HUES6 (cell line): Measurements from ENCODE around the gene LUM.

ENCODE experiments used
- H3K27ac ChIP-seq: 2 replicates; pipeline ENCODE4 v1.7.0; 2013; ENCODE audit warnings: low read depth, mild to moderate bottlenecking, low read length, inconsistent platforms
- H3K27me3 ChIP-seq: 2 replicates; pipeline ENCODE4 v1.6.1; 2013; ENCODE audit warnings: low read length; ENCODE audit not compliant: control insufficient read depth, insufficient read depth
- H3K36me3 ChIP-seq: 2 replicates; pipeline ENCODE4 v1.6.1; 2013; ENCODE audit warnings: low read length; ENCODE audit not compliant: control insufficient read depth, insufficient read depth
- H3K4me1 ChIP-seq: 2 replicates; pipeline ENCODE4 v1.6.1; 2013; ENCODE audit warnings: low read length; ENCODE audit not compliant: control insufficient read depth, insufficient read depth
- H3K4me3 ChIP-seq: 2 replicates; pipeline ENCODE4 v1.5.1; 2013; ENCODE audit warnings: low read depth, low read length
- H3K9ac ChIP-seq: one replicate; pipeline ENCODE4 v1.6.1; 2013; ENCODE audit warnings: mild to moderate bottlenecking, low read length
- H3K9me3 ChIP-seq: 2 replicates; pipeline ENCODE4 v1.6.1; 2013; ENCODE audit warnings: low read depth, low read length; ENCODE audit not compliant: control insufficient read depth, insufficient read depth

Gene LUM

DNA sequence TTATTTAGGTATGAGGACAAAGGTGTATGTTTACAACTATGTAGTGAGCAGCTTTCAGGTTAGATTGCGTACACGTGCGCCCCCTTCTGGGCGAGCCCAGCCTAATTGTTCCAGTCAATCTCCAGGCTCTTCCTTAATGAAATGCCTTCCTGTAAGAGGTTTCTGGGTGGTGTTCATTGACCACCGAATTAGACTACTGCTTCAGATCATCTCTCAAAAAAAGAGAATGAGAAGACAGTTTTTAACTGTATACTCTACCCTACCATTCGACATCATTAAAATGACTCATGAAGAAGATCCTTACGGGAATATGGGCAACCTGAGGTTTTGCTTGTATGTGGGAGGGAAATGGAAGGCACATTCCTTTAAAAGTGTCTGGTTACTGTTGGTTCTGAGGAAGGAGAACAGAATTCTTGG, 2.1 kb downstream of the LUM start:
- Histone ChIP-seq H3K27ac (no peak overlapping the region), H3K4me1 (0 out of 2 replicates have a peak, but pooled peaks cover 3% of the 10 kb centered on the region), H3K9me3 (no peaks in the 10 kb centered on the region), H3K9ac (no peak overlapping the region), H3K36me3 (no peaks in the 10 kb centered on the region), H3K4me3 (peak overlapping the region; percentile 44; the same call in 1 of the 2 replicates), H3K27me3 (no peaks in the 10 kb centered on the region)

DNA sequence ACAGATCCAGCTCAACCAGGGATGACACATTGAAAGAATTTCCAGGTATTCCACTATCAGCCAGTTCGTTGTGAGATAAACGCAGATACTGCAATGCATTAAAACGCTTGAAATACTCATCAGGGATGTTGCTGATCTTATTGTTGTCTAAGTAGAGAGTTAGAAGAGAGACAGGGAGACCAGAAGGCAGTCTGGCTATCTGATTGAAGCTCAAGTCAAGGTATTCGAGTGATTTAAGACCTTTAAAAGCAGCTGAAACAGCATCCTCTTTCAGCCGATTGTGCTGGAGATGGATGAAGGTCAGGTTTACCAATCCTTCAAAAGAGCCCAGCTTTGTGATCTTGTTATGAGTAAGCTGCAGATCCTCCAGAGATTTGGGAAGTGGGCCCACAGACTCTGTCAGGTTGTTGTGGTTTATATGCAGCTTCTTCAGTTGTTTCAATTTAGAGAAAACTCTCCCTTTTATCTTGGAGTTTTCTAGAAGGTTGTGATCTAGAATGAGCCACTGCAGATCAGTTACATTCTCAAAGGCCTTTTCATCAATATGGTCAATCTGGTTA, 3.0 kb downstream of the LUM start:
- Histone ChIP-seq H3K4me3 (no peak overlapping the region), H3K36me3 (no peaks in the 10 kb centered on the region), H3K27me3 (no peaks in the 10 kb centered on the region), H3K27ac (no peak overlapping the region), H3K4me1 (0 out of 2 replicates have a peak, but pooled peaks cover 3% of the 10 kb centered on the region), H3K9me3 (no peaks in the 10 kb centered on the region), H3K9ac (no peak overlapping the region)

DNA sequence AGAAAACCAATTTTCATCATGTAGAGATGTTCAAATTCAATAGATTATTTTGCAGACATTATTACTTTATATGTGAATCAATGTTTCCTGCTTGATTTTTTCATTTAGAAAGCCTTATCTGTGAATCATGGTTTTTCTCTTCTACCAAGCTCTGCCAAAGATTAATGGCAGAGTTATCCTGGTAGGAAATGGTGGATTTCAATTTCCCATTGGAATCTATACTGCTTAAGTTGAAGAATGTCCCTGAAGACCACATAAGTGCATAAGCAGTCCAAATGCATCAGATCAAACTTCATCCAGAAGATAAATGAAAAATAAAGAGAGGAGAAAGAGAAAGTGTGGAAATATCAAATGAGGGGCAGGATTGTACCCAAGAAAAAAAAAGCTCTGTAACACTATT, 5.0 kb downstream of the LUM start:
- Histone ChIP-seq H3K9ac (no peak overlapping the region), H3K4me1 (no peaks in the 10 kb centered on the region), H3K9me3 (no peaks in the 10 kb centered on the region), H3K4me3 (no peak overlapping the region), H3K27ac (no peak overlapping the region), H3K27me3 (no peaks in the 10 kb centered on the region), H3K36me3 (no peaks in the 10 kb centered on the region)

DNA sequence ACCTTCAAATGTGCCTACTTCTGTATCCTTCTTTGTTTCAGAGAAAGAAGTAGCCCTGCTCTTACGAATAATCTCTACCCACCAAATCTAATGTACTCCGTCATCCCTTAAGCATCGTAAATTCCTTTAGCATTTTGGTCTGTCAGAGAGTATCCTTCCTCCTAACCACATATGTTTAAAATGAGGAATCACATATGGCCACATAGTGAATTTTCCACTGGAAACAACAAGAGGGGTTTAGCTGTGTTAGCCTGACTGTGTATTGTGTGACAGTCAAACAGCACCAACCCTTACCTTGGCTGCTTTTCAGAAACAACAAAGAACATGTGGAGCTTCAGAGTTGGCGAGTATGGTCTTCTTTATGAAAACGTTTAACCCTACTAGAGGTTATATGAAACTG, 5.5 kb downstream of the LUM start:
- H3K27me3 ChIP-seq: no peaks in the 10 kb centered on the region
- no peaks in the 10 kb centered on the region for H3K9me3 ChIP-seq
- no peaks in the 10 kb centered on the region for H3K36me3 ChIP-seq
- no peaks in the 10 kb centered on the region for H3K4me1 ChIP-seq
- no peak overlapping the region for H3K9ac ChIP-seq
- H3K27ac ChIP-seq: no peak overlapping the region
- H3K4me3 ChIP-seq: no peak overlapping the region

DNA sequence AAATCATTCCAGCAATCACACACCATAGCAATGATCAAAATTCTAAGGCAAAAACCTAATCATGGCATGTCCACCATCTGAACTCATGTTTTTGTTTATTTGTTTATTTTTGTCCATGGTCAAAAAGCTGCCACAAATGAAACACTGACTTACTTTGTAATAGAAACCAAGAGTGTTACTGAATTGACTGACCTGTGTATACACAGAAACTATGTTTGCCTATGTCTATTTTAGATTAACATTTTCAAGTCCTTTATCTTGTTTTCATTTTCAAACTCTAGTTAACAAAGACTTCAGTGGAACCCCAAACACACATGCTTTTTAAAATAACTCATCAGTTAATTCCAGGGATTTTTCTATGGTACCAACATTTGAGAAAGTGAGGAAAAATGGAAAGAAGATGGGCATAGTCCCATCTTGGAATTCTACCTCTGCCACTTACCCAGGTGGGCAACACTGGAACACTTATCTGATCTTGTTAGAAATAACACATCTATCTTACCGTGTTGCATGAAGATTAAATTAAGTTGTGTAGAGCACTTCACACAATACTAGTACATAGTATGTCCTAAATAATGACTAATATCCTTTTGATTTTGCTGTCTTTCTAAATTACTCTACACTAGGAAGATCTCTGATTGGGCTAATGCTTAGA, 6.4 kb downstream of the LUM start:
- Histone ChIP-seq H3K27me3 (no peaks in the 10 kb centered on the region), H3K9me3 (no peaks in the 10 kb centered on the region), H3K27ac (no peak overlapping the region), H3K36me3 (no peaks in the 10 kb centered on the region), H3K4me1 (no peaks in the 10 kb centered on the region), H3K4me3 (no peak overlapping the region), H3K9ac (no peak overlapping the region)

DNA sequence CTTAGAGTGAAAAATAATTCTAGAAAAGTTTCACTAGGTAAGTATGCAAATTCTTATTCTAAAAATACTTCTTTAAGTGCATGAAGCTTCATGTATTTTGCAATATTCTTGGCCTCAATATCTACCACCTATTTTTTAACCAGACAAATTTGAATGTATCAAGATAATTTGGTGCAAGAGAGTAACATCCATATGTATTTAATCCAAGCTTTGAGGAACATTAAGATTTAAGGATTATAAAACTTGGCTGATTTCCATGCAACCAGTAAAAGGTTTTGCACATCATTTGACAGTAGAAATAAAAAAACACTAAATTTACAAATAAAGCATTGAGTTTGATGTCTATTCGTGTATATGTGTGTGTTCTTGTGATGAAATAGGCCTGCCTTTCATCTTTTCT, 7.7 kb downstream of the LUM start:
- no peaks in the 10 kb centered on the region for H3K36me3 ChIP-seq

DNA sequence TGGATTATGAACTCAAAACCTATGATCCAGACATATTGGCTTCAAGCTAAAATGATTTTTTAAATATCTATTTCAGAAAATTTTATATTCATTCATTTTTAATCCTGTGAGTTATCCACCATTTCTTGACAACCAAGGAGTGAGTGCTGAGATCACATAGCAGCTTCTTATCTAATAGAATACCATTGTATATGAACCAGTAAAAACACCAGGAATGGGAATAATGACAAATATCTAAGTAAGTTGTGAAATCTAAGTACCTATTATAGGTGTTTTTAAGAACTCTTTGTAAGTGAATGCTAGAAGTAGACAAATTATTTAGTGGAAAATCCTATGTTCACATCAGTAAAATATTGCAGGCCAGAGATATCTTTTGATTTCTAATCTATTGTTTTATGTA, 8.2 kb downstream of the LUM start:
- no peaks in the 10 kb centered on the region for H3K9me3 ChIP-seq
- no peak overlapping the region for H3K9ac ChIP-seq
- no peak overlapping the region for H3K27ac ChIP-seq
- no peaks in the 10 kb centered on the region for H3K4me1 ChIP-seq
- no peaks in the 10 kb centered on the region for H3K36me3 ChIP-seq
- H3K4me3 ChIP-seq: no peak overlapping the region
- no peaks in the 10 kb centered on the region for H3K27me3 ChIP-seq

More for the DNA sequence above, 7.7 kb downstream of the LUM start:
- H3K9me3 ChIP-seq: no peaks in the 10 kb centered on the region
- no peak overlapping the region for H3K9ac ChIP-seq
- no peak overlapping the region for H3K4me3 ChIP-seq
- H3K4me1 ChIP-seq: no peaks in the 10 kb centered on the region
- H3K27ac ChIP-seq: no peak overlapping the region
- H3K27me3 ChIP-seq: no peaks in the 10 kb centered on the region

DNA sequence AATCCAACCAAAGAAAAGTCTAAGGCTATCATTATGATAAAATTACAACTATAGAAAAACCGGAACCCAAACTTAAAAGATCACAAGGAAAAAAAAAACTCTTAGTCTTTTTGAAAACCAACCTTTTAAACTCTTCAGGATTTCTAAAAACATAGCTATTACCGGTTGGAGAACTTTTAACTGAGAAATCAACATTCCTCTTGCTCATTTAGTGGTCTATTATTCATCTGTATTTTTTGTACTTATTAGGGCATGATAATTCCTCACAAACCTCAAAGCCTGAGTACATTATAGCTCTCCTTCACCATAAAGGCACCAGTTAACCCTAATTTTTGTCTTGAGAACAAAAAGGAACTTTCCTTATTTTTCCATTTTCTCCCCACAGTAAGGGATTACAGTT, 10.4 kb downstream of the LUM start:
- no peak overlapping the region for H3K9ac ChIP-seq
- no peaks in the 10 kb centered on the region for H3K27me3 ChIP-seq
- H3K36me3 ChIP-seq: no peaks in the 10 kb centered on the region
- H3K9me3 ChIP-seq: no peaks in the 10 kb centered on the region
- no peak overlapping the region for H3K4me3 ChIP-seq
- no peak overlapping the region for H3K27ac ChIP-seq
- no peaks in the 10 kb centered on the region for H3K4me1 ChIP-seq

DNA sequence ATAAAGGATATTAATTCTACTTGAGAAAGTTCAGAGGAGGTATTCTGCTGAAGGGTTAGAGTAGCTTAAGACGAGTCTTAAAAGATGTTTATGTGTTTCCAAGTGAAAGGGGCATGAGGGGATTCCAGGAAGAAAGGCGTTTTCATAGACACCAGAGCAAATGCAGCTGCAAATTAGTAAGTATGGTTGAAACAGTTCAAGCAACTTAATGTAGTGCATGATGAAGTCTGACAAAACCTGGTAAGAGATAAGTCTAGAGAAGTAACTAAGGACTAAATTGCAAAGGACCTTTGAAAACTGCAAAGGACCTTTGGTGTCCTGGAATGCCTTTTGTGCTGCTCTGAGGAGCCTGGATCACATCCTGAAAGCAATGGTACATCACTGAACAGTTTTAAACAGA, 11.5 kb downstream of the LUM start:
- Histone ChIP-seq H3K27ac (no peak overlapping the region), H3K36me3 (no peaks in the 10 kb centered on the region), H3K9me3 (no peaks in the 10 kb centered on the region), H3K4me3 (no peak overlapping the region), H3K27me3 (no peaks in the 10 kb centered on the region), H3K9ac (no peak overlapping the region), H3K4me1 (no peaks in the 10 kb centered on the region)

DNA sequence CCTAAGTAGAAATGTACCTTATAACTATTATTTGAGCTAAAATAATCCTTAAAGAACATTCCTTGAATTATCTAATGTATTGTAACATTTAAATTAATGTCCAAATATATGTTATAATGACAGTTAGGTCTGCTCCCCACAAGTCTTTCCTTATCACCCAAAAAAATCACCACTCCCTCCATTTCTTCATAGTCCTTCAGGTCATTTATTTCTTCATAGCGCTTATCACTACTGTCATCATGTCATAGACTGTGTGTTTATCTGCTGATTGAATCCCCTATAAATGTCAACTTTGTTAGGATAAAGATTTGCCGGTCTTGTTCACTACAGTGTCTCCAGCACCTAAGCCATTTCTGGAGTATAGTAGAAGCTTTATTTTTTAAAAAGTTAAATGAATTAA, 12.0 kb downstream of the LUM start:
- Histone ChIP-seq H3K9me3 (no peaks in the 10 kb centered on the region), H3K27ac (no peak overlapping the region), H3K4me3 (no peak overlapping the region), H3K4me1 (no peaks in the 10 kb centered on the region), H3K9ac (no peak overlapping the region), H3K36me3 (no peaks in the 10 kb centered on the region), H3K27me3 (no peaks in the 10 kb centered on the region)

DNA sequence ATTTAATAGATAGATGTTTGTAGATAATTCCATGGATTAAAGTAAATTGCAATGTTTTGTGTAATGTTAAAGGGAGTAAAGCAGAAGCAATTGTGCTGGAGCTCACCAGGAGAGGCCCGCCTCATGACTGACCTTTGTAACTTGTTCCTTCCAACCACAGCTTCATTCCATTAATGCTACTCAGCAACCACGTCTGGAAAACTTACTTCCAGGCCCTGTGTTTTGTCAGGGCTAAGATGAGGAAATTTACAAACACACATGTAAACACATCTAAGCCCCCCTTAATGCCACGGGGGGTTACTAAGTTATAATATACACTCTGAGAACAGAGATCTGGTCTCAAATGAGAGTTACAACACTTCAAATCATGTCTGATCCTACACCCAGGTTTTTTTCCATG, 12.4 kb downstream of the LUM start:
- Histone ChIP-seq H3K36me3 (no peaks in the 10 kb centered on the region), H3K4me1 (no peaks in the 10 kb centered on the region), H3K4me3 (no peak overlapping the region), H3K9ac (no peak overlapping the region), H3K9me3 (no peaks in the 10 kb centered on the region), H3K27me3 (no peaks in the 10 kb centered on the region), H3K27ac (no peak overlapping the region)
